Esophagus muscularis mucosa (tissue), 4 donors: ENCODE measurements around the gene TNFRSF25. TPM values are rescaled to one million over a fixed set of nuclear protein-coding genes. Genes with fewer than 3 reads are reported as not detected.
A peak's percentile ranks its signal among the peaks of the same experiment; 100 is the strongest.
"Not testable (repeated sequence)": the region's sequence is repeated elsewhere in the genome, so short reads cannot be mapped to it uniquely, and the experiment has no call there.

Experiments
- DNase-seq: peaks from one replicate; pipeline ENCODE4 v3.0.0-alpha.2; 2017; ENCODE audit errors: extremely low spot score
- H3K27ac ChIP-seq, 4 donors: fragments of 200-600 bp; sonication (generic); replicated peaks in 1 of 4; 1 replicate in 3 of 4; 2 replicates in 1 of 4; pipeline ENCODE4 v1.5.1; 2016 to 2019; ENCODE audit warnings: mild to moderate bottlenecking in 1 of 4
- H3K27me3 ChIP-seq, 4 donors: fragments of 200-600 bp; sonication (generic); one replicate each; pipeline versions ENCODE4 v1.5.1 to v1.6.0; 2016 to 2019
- H3K36me3 ChIP-seq, 4 donors: fragments of 200-600 bp; sonication (generic); one replicate each; pipeline ENCODE4 v1.5.1; 2016 to 2019
- H3K4me1 ChIP-seq, 4 donors: fragments of 200-600 bp; sonication (generic); one replicate each; pipeline ENCODE4 v1.5.1; 2016 to 2019
- H3K4me3 ChIP-seq, 4 donors: fragments of 200-600 bp; sonication (generic); 1 replicate in 2 of 4; 2 replicates in 2 of 4; pipeline ENCODE4 v1.5.1; 2016 to 2019; ENCODE audit warnings: mild to moderate bottlenecking in 4 of 4, moderate library complexity in 1 of 4
- H3K9me3 ChIP-seq, 4 donors: fragments of 200-600 bp; sonication (generic); 1 replicate in 3 of 4; 2 replicates in 1 of 4; pipeline ENCODE4 v1.5.1; 2016 to 2019
- CTCF ChIP-seq, 3 experiments: fragments of 200-600 bp in 2 of 3; fragments of 450-650 bp in 1 of 3; sonication (generic) in 2 of 3; IDR thresholded peaks; one replicate each; pipeline ENCODE4 v1.5.1; 2017 to 2019; ENCODE audit warnings: antibody characterized with exemption in 3 of 3, mild to moderate bottlenecking in 2 of 3, moderate library complexity in 1 of 3
- EP300 ChIP-seq: sonication (generic); formaldehyde crosslinking; IDR thresholded peaks from one replicate; pipeline ENCODE4 v1.6.1; 2017; ENCODE audit warnings: antibody characterized with exemption
- POLR2A ChIP-seq: fragments of 450-650 bp; IDR thresholded peaks from one replicate; pipeline ENCODE4 v1.6.1; 2017; ENCODE audit warnings: antibody characterized with exemption, moderate library complexity, mild to moderate bottlenecking, low read depth
- POLR2AphosphoS5 ChIP-seq, 2 donors: sonication (generic); formaldehyde crosslinking; IDR thresholded peaks; one replicate each; pipeline ENCODE4 v1.6.1; 2017; ENCODE audit warnings: antibody characterized with exemption in 2 of 2
- WGBS: methylation state at CpG from one replicate; pipeline ENCODE4 v1.1.5; 2018; 5-methylcytosine and 5-hydroxymethylcytosine counted together
- intact Hi-C: fragments of 100-400 bp; cut with DNase I; formaldehyde crosslinking; loops from one replicate; pipeline ENCODE4 v1.15.1; 2023
- total RNA-seq, 4 donors: library from RNA; depleted of rRNA; stranded (reverse); fragments of >200 nt; gene quantifications; one replicate each; pipeline versions ENCODE4 v1.1.0 to v1.2.1, GENCODE V29; 2016

The TNFRSF25 gene
- total RNA-seq, 4 donors from 2014 or later = 2.5 to 9.1 (median 9.1) TPM

- Histone ChIP-seq H3K27me3 (peaks cover 0 to 94% (median 44%) of the 10 kb centered on the region in 4 donors), H3K4me1 (peaks cover 10 to 28% (median 25%) of the 10 kb centered on the region in 4 donors), H3K4me3 (no peak overlapping the region), H3K36me3 (no peaks in the 10 kb centered on the region), H3K27ac (no peak overlapping the region), H3K9me3 (no peaks in the 10 kb centered on the region)
- no peak for TF ChIP-seq POLR2A
- no peak for TF ChIP-seq CTCF (IDR thresholded peaks at IDR 0.05)
- TF ChIP-seq POLR2AphosphoS5 (IDR thresholded peaks at IDR 0.05) = no peak
- no peak for TF ChIP-seq EP300
- DNase-seq = no peak
- intact Hi-C loops = no loop called here
- 90% methylated on average over 2 of the region's 4 CpGs for WGBS
These were observed 19.3 kb downstream of the TNFRSF25 start for GRCh38 chr1:6446665-6447015.

GRCh38 chr1:6445929-6446328 is 20.0 kb downstream of the TNFRSF25 start:
- H3K4me3 ChIP-seq, intact Hi-C loops, DNase-seq, H3K27ac ChIP-seq, H3K36me3 ChIP-seq, H3K9me3 ChIP-seq: not testable (repeated sequence)
- WGBS = 59% methylated on average over 2 of the region's 4 CpGs
- Histone ChIP-seq H3K4me1 (peaks cover 10 to 28% (median 25%) of the 10 kb centered on the region in 4 donors), H3K27me3 (peaks cover 0 to 94% (median 41%) of the 10 kb centered on the region in 4 donors)

GRCh38 chr1:6445062-6445763 is 20.8 kb downstream of the TNFRSF25 start:
- no peak for DNase-seq
- intact Hi-C loops = no loop called here
- peaks cover 0 to 94% (median 41%) of the 10 kb centered on the region in 4 donors for H3K27me3 ChIP-seq

GRCh38 chr1:6444377-6444776 is 21.6 kb downstream of the TNFRSF25 start:
- Histone ChIP-seq H3K36me3 (no peaks in the 10 kb centered on the region), H3K9me3 (no peaks in the 10 kb centered on the region), H3K27ac (no peak overlapping the region), H3K4me1 (peaks cover 10 to 38% (median 36%) of the 10 kb centered on the region in 4 donors), H3K4me3 (no peak overlapping the region), H3K27me3 (peaks cover 0 to 94% (median 40%) of the 10 kb centered on the region in 4 donors)
- 85% methylated on average over 5 of the region's 15 CpGs for WGBS
- TF ChIP-seq POLR2A = no peak
- DNase-seq = no peak
- intact Hi-C loops = no loop called here

More at GRCh38 chr1:6445062-6445763, 20.8 kb downstream of the TNFRSF25 start:
- 68% methylated on average over 10 of the region's 19 CpGs for WGBS
- H3K4me1 ChIP-seq = peaks cover 10 to 34% (median 32%) of the 10 kb centered on the region in 4 donors
- no peak overlapping the region for H3K4me3 ChIP-seq
- H3K27ac ChIP-seq = no peak overlapping the region
- no peak for TF ChIP-seq POLR2A
- TF ChIP-seq POLR2AphosphoS5 (IDR thresholded peaks at IDR 0.05) = no peak
- TF ChIP-seq CTCF (IDR thresholded peaks at IDR 0.05) = peak in 1 of 3 experiments; percentile 45
- TF ChIP-seq EP300 = no peak
- no peaks in the 10 kb centered on the region for H3K36me3 ChIP-seq
- H3K9me3 ChIP-seq = no peaks in the 10 kb centered on the region

GRCh38 chr1:6443339-6444115 is 22.4 kb downstream of the TNFRSF25 start:
- Histone ChIP-seq H3K4me3 (no peak overlapping the region), H3K27ac (no peak overlapping the region), H3K36me3 (no peaks in the 10 kb centered on the region), H3K4me1 (peaks cover 10 to 31% (median 28%) of the 10 kb centered on the region in 4 donors), H3K27me3 (peaks cover 0 to 94% (median 40%) of the 10 kb centered on the region in 4 donors), H3K9me3 (no peaks in the 10 kb centered on the region)
- no peak for DNase-seq
- intact Hi-C loops = no loop called here
- TF ChIP-seq POLR2A = no peak
- 73% methylated on average over 3 of the region's 21 CpGs for WGBS

- no peak overlapping the region for H3K27ac ChIP-seq
- TF ChIP-seq CTCF (IDR thresholded peaks at IDR 0.05) = no peak
- no peak for TF ChIP-seq POLR2A
- no peak for TF ChIP-seq POLR2AphosphoS5 (IDR thresholded peaks at IDR 0.05)
- no peak for TF ChIP-seq EP300
- H3K36me3 ChIP-seq = no peaks in the 10 kb centered on the region
- no peak for DNase-seq
- peaks cover 0 to 94% (median 28%) of the 10 kb centered on the region in 4 donors for H3K27me3 ChIP-seq
- H3K4me3 ChIP-seq = no peak overlapping the region
- 76% methylated on average over 6 of the region's 7 CpGs for WGBS
- no peaks in the 10 kb centered on the region for H3K9me3 ChIP-seq
- intact Hi-C loops = no loop called here
- H3K4me1 ChIP-seq = peaks cover 0 to 11% (median 10%) of the 10 kb centered on the region in 4 donors
These were observed 24.4 kb downstream of the TNFRSF25 start for GRCh38 chr1:6441586-6441985.
